K562 (cell line): ENCODE measurements around the gene FAM169A. TPM values are rescaled to one million over a fixed set of nuclear protein-coding genes. Genes with fewer than 3 reads are reported as not detected.

Experiments used
- ATAC-seq: fragments of 200-7000 bp; cut with Tn5 transposase; 3 replicates; pipeline ENCODE4 v1.9.1; 2020; ENCODE audit warnings: moderate library complexity
- BruUV-seq: library from RNA; stranded (reverse); fragments of 400-500 nt; replicated peaks from 2 replicates; lab custom pipeline; 2021; lab: Mats Ljungman, UMichigan
- CTCF ChIA-PET: fragments of 300-600 bp; formaldehyde crosslinking; extraction: SDS; loops from one replicate; lab custom pipeline; 2021; ENCODE audit warnings: low intra/inter-chr PET ratio; lab: Yijun Ruan, JAX
- POLR2A ChIA-PET: fragments of 300-600, 350-650 bp; sonication (Branson Sonifier 250); formaldehyde crosslinking; extraction: SDS; loops from one replicate; lab custom pipeline; 2021; ENCODE audit warnings: antibody characterized with exemption, inconsistent platforms; lab: Yijun Ruan, JAX
- DNase-seq, 4 experiments: peaks; one replicate each; pipeline versions ENCODE4 v3.0.0 to v3.0.0-alpha.2; 2011 to 2018; ENCODE audit warnings: low spot score in 3 of 4, mixed read lengths in 3 of 4; ENCODE audit errors: extremely low read depth in 1 of 4
- FAIRE-seq: peaks from 2 replicates; lab custom pipeline; 2011; peaks lifted over from hg19 to GRCh38; lab: Jason Lieb, UNC
- H2AFZ ChIP-seq: 2 replicates; pipeline ENCODE4 v1.6.0; 2011; ENCODE audit warnings: low read depth, low read length, control low read depth, inconsistent platforms
- H3K27ac ChIP-seq: fragments of 200-600 bp; 3 replicates; pipeline ENCODE4 v1.8.0; 2011; ENCODE audit warnings: low read depth, mild to moderate bottlenecking, control low read depth, inconsistent platforms, low read length, moderate library complexity, mixed read lengths; ENCODE audit errors: extremely low read depth
- H3K27me3 ChIP-seq, 2 experiments: fragments of 300-600 bp in 1 of 2; 2 replicates in 1 of 2; 3 replicates in 1 of 2; pipeline versions ENCODE4 v1.6.0 to v1.8.0; 2011; ENCODE audit warnings: inconsistent platforms in 2 of 2, low read length in 2 of 2, mild to moderate bottlenecking in 1 of 2, mixed read lengths in 1 of 2, moderate library complexity in 1 of 2; ENCODE audit not compliant: control insufficient read depth in 2 of 2, insufficient read depth in 2 of 2
- H3K36me3 ChIP-seq: fragments of 300-600 bp; 3 replicates; pipeline ENCODE4 v1.8.0; 2011; ENCODE audit warnings: mild to moderate bottlenecking, low read length, inconsistent platforms; ENCODE audit not compliant: control insufficient read depth, insufficient read depth
- H3K4me1 ChIP-seq, 2 experiments: fragments of 200-600 bp in 1 of 2; replicated peaks in 1 of 2; 2 replicates in 1 of 2; 3 replicates in 1 of 2; pipeline versions ENCODE4 v1.5.1 to v1.8.0; 2011; ENCODE audit warnings: inconsistent platforms in 2 of 2, low read length in 2 of 2, mild to moderate bottlenecking in 1 of 2, mixed read lengths in 1 of 2, moderate library complexity in 1 of 2; ENCODE audit not compliant: control insufficient read depth in 2 of 2, insufficient read depth in 2 of 2
- H3K4me2 ChIP-seq: 2 replicates; pipeline ENCODE4 v1.6.1; 2011; ENCODE audit warnings: low read length, control low read depth, inconsistent platforms, mixed read lengths; ENCODE audit not compliant: insufficient read depth
- H3K4me3 ChIP-seq: fragments of 200-600 bp; sonication (generic), shearing (Covaris generic); 2 replicates; pipeline ENCODE4 v1.5.1; 2016; ENCODE audit warnings: control low read depth, inconsistent platforms
- H3K79me2 ChIP-seq: fragments of 200-600 bp; 3 replicates; pipeline ENCODE4 v1.8.0; 2011; ENCODE audit warnings: low read length, inconsistent platforms; ENCODE audit not compliant: control insufficient read depth, insufficient read depth
- H3K9ac ChIP-seq, 2 experiments: 2 replicates each; pipeline versions ENCODE4 v1.6.0 to v1.6.1; 2011; ENCODE audit warnings: low read depth in 2 of 2, low read length in 2 of 2, control low read depth in 1 of 2, inconsistent platforms in 1 of 2, mild to moderate bottlenecking in 1 of 2, mixed read lengths in 1 of 2; ENCODE audit not compliant: insufficient read depth in 1 of 2
- H3K9me1 ChIP-seq: one replicate; pipeline ENCODE4 v1.6.0; 2011; ENCODE audit warnings: inconsistent platforms, mild to moderate bottlenecking, low read length, moderate library complexity; ENCODE audit not compliant: control insufficient read depth, insufficient read depth
- H3K9me3 ChIP-seq: replicated peaks from 2 replicates; pipeline ENCODE4 v1.5.1; 2011; ENCODE audit warnings: low read depth, low read length, inconsistent platforms; ENCODE audit not compliant: control insufficient read depth, insufficient read depth
- H4K20me1 ChIP-seq: replicated peaks from 2 replicates; pipeline ENCODE4 v1.6.1; 2011; ENCODE audit warnings: low read length, inconsistent platforms, mixed read lengths; ENCODE audit not compliant: control insufficient read depth, insufficient read depth
- CHAMP1 ChIP-seq: fragments of 450-650 bp; IDR thresholded peaks from 2 replicates; pipeline ENCODE4 v1.6.1; 2016; ENCODE audit warnings: mild to moderate bottlenecking
- DACH1 ChIP-seq: fragments of 450-650 bp; IDR thresholded peaks from 2 replicates; pipeline ENCODE4 v1.6.1; 2018; ENCODE audit not compliant: partially characterized antibody
- HMGN3 ChIP-seq: IDR thresholded peaks from 2 replicates; pipeline ENCODE4 v1.6.1; 2011; ENCODE audit warnings: borderline replicate concordance, low read depth, mild to moderate bottlenecking, mixed read lengths, low read length; ENCODE audit not compliant: insufficient read length; ENCODE audit errors: extremely low read depth
- HNRNPH1 ChIP-seq: fragments of 200-400 bp; formaldehyde crosslinking; optimal IDR thresholded peaks from 2 replicates; pipeline ENCODE3; 2017; ENCODE audit warnings: low read depth, mild to moderate bottlenecking, low read length, moderate library complexity
- MAFF ChIP-seq: IDR thresholded peaks from 2 replicates; pipeline ENCODE4 v1.6.1; 2012; ENCODE audit warnings: low read length, improper control_type of control experiment
- NCOR1 ChIP-seq: fragments of 450-650 bp; IDR thresholded peaks from 2 replicates; pipeline ENCODE4 v1.6.1; 2016; ENCODE audit warnings: mild to moderate bottlenecking, moderate library complexity
- NR3C1 ChIP-seq: sonication (generic); formaldehyde crosslinking; IDR thresholded peaks from 2 replicates; pipeline ENCODE4 v1.8.1; 2022; ENCODE audit warnings: missing genetic modification reagents
- SRSF7 ChIP-seq: fragments of 200-400 bp; formaldehyde crosslinking; optimal IDR thresholded peaks from 2 replicates; pipeline ENCODE3; 2017; ENCODE audit warnings: mild to moderate bottlenecking, low read depth, low read length
- ZBTB17 ChIP-seq: fragments of 450-650 bp; formaldehyde crosslinking; IDR thresholded peaks from 2 replicates; pipeline ENCODE4 v1.4.0; 2020; ENCODE audit warnings: mild to moderate bottlenecking
- ZNF217 ChIP-seq: sonication (generic); formaldehyde crosslinking; IDR thresholded peaks from 2 replicates; pipeline ENCODE4 v1.8.0; 2022; ENCODE audit warnings: mild to moderate bottlenecking, missing genetic modification reagents
- ZNF282 ChIP-seq: sonication (generic); formaldehyde crosslinking; IDR thresholded peaks from 2 replicates; pipeline ENCODE4 v1.8.1; 2023; ENCODE audit warnings: missing genetic modification reagents
- ZNF668 ChIP-seq: fragments of 250-450 bp; sonication (Bioruptor Pico); IDR thresholded peaks from 2 replicates; pipeline ENCODE4 v1.8.0; 2022; ENCODE audit warnings: mild to moderate bottlenecking, inconsistent platforms
- ZNF696 ChIP-seq: fragments of 250-450 bp; sonication (Bioruptor Pico); conservative IDR thresholded peaks from 2 replicates; pipeline ENCODE4 v1.4.0; 2020; ENCODE audit warnings: mild to moderate bottlenecking, moderate library complexity
- ZNF785 ChIP-seq: fragments of 250-450 bp; sonication (Bioruptor Pico); IDR thresholded peaks from 2 replicates; pipeline ENCODE4 v1.4.0; 2020; ENCODE audit warnings: mild to moderate bottlenecking
- WGBS: fragments of 100-300 bp; shearing (Covaris generic); methylation state at CpG from one replicate; pipeline ENCODE4 v1.1.6; 2016; ENCODE audit warnings: low coverage, mixed read lengths; ENCODE audit not compliant: insufficient coverage; ENCODE audit errors: missing lambda C conversion rate; 5-methylcytosine and 5-hydroxymethylcytosine counted together
- in situ Hi-C: fragments of 300-500 bp; cut with MboI; formaldehyde crosslinking; loops from 4 replicates; pipeline ENCODE4 v1.15.0; 2018; ENCODE audit warnings: inconsistent platforms, mixed read lengths
- intact Hi-C: fragments of 100-400 bp; cut with micrococcal nuclease; formaldehyde crosslinking; loops from 2 replicates; pipeline ENCODE4 v1.14.2; 2022
- polyA plus RNA-seq, 8 experiments: library from polyadenylated mRNA; depleted of rRNA in 4 of 8; stranded (reverse) in 5 of 8; unstranded in 3 of 8; fragments of >200 nt; fragmentation: Nextera tagmentation in 2 of 8; fragmentation: Illumina TruSeq in 1 of 8; extraction: Ambion mirVana in 2 of 8; extraction: Trizol in 1 of 8; gene quantifications; 2 replicates each; pipeline versions ENCODE4 v1.2.1 to v1.2.3, GENCODE V29; 2011 to 2014; ENCODE audit warnings: inconsistent platforms in 1 of 8, missing spikeins in 1 of 8
- total RNA-seq, 7 experiments: library from RNA; depleted of rRNA in 6 of 7; stranded (reverse); fragments of >200 nt in 6 of 7; fragmentation: Illumina TruSeq in 2 of 7; extraction: Trizol in 2 of 7; gene quantifications; 2 replicates each; pipeline versions ENCODE4 v1.2.1 to v1.2.3, GENCODE V29; 2011 to 2021; ENCODE audit warnings: low replicate concordance in 1 of 7
- TF ChIP-seq, protein P1 (sequence below): fragments of 250-450 bp; sonication (Bioruptor Pico); IDR thresholded peaks from 2 replicates; pipeline ENCODE4 v1.5.0; 2021; ENCODE audit warnings: mild to moderate bottlenecking, borderline replicate concordance
- TF ChIP-seq, protein P2 (sequence below): sonication (generic); formaldehyde crosslinking; IDR thresholded peaks from 2 replicates; pipeline ENCODE4 v1.8.0; 2022; ENCODE audit warnings: mild to moderate bottlenecking, missing genetic modification reagents, borderline replicate concordance

FAM169A gene
- total and polyA plus RNA-seq, 9 of the 15 experiments (the other 6 are each of a cell fraction or from before 2014, with no cell fraction given): 0.01 to 0.04 TPM; not detected in 7

GRCh38 chr5:74895906-74896305 is 29.7 kb upstream of the FAM169A start:
- Histone ChIP-seq H3K36me3 (no peaks in the 10 kb centered on the region), H3K27me3 (no peaks in the 10 kb centered on the region; a peak in 1 of 5 replicates), H3K9me1 (no peaks in the 10 kb centered on the region), H3K79me2 (no peaks in the 10 kb centered on the region), H2AFZ (no peak overlapping the region), H3K27ac (no peak overlapping the region), H3K4me2 (no peak overlapping the region), H3K4me1 (peaks cover 0 to 4% of the 10 kb centered on the region in 2 experiments; a peak in 1 of 5 replicates), H3K9ac (no peak overlapping the region), H3K4me3 (no peak overlapping the region), H3K9me3 (no peaks in the 10 kb centered on the region), H4K20me1 (no peaks in the 10 kb centered on the region)
- POLR2A ChIA-PET: interaction anchor here (0.8 kb wide), 1 partner anchor 210 kb away, joined by 3 read pairs; no protein-coding TSS in a partner anchor
- BruUV-seq: no TSS peak
- in situ Hi-C loops (no loop called here), intact Hi-C loops (no loop called here)
- ATAC-seq (no peak), FAIRE-seq (no peak), DNase-seq (no peak)
- 18% methylated on average over 5 of the region's 5 CpGs for WGBS
- CTCF ChIA-PET: no interaction called here
- TF ChIP-seq ZBTB17 (CRISPR knock-in tag) (no peak), SRSF7 (no peak), HNRNPH1 (no peak), DACH1 (no peak), ZNF282 (no peak), ZNF696 (CRISPR knock-in tag) (no peak), CHAMP1 (no peak), MAFF (no peak), ZNF785 (CRISPR knock-in tag) (no peak), NCOR1 (no peak), NR3C1 (CRISPR knock-in tag) (no peak), ZNF217 (CRISPR knock-in tag) (no peak), HMGN3 (no peak), ZNF668 (CRISPR knock-in tag) (no peak)
- TF ChIP-seq, protein P1, sequence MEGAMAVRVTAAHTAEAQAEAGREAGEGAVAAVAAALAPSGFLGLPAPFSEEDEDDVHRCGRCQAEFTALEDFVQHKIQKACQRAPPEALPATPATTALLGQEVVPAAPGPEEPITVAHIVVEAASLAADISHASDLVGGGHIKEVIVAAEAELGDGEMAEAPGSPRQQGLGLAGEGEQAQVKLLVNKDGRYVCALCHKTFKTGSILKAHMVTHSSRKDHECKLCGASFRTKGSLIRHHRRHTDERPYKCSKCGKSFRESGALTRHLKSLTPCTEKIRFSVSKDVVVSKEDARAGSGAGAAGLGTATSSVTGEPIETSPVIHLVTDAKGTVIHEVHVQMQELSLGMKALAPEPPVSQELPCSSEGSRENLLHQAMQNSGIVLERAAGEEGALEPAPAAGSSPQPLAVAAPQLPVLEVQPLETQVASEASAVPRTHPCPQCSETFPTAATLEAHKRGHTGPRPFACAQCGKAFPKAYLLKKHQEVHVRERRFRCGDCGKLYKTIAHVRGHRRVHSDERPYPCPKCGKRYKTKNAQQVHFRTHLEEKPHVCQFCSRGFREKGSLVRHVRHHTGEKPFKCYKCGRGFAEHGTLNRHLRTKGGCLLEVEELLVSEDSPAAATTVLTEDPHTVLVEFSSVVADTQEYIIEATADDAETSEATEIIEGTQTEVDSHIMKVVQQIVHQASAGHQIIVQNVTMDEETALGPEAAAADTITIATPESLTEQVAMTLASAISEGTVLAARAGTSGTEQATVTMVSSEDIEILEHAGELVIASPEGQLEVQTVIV: no peak
- TF ChIP-seq, protein P2, sequence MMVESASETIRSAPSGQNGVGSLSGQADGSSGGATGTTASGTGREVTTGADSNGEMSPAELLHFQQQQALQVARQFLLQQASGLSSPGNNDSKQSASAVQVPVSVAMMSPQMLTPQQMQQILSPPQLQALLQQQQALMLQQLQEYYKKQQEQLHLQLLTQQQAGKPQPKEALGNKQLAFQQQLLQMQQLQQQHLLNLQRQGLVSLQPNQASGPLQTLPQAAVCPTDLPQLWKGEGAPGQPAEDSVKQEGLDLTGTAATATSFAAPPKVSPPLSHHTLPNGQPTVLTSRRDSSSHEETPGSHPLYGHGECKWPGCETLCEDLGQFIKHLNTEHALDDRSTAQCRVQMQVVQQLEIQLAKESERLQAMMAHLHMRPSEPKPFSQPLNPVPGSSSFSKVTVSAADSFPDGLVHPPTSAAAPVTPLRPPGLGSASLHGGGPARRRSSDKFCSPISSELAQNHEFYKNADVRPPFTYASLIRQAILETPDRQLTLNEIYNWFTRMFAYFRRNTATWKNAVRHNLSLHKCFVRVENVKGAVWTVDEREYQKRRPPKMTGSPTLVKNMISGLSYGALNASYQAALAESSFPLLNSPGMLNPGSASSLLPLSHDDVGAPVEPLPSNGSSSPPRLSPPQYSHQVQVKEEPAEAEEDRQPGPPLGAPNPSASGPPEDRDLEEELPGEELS: no peak
